Ishikawa (cell line): ENCODE measurements around the gene FMN2.

Experiments
- EP300 ChIP-seq: IDR thresholded peaks from 2 replicates; pipeline ENCODE4 v1.6.1; 2012; ENCODE audit warnings: borderline replicate concordance
- MAX ChIP-seq: IDR thresholded peaks from 2 replicates; pipeline ENCODE4 v1.6.1; 2012
- REST ChIP-seq: IDR thresholded peaks from 2 replicates; pipeline ENCODE4 v1.6.1; 2012; ENCODE audit warnings: low read depth, mild to moderate bottlenecking
- TAF1 ChIP-seq: IDR thresholded peaks from 2 replicates; pipeline ENCODE4 v1.6.1; 2012; ENCODE audit warnings: low read depth, mild to moderate bottlenecking
- TCF12 ChIP-seq: IDR thresholded peaks from 2 replicates; pipeline ENCODE4 v1.6.1; 2012; ENCODE audit warnings: low read depth

- TF ChIP-seq TCF12 (no peak), REST (no peak), EP300 (no peak), TAF1 (no peak), MAX (no peak)
Measured at GRCh38 chr1:240394353-240394752, 302.7 kb downstream of the FMN2 start.
